WTC11 (cell line): Measurements from ENCODE around the gene PAPLN. TPM values are rescaled to one million over a fixed set of nuclear protein-coding genes. Genes with fewer than 3 reads are reported as not detected.

ENCODE experiments used
- ATAC-seq: fragments of 200-7000 bp; cut with Tn5 transposase; 2 replicates; pipeline ENCODE4 v1.10.0; 2021; ENCODE audit warnings: mild to moderate bottlenecking, moderate library complexity
- CTCF ChIA-PET: fragments of 300-600 bp; sonication (Branson Sonifier 250); formaldehyde crosslinking; loops from one replicate; lab custom pipeline; 2021; ENCODE audit warnings: antibody characterized with exemption; lab: Charles Lee
- POLR2A ChIA-PET: fragments of 350-600 bp; sonication (Branson Sonifier 250); formaldehyde crosslinking; loops from one replicate; lab custom pipeline; 2021; ENCODE audit warnings: antibody characterized with exemption; lab: Charles Lee
- DNase-seq: peaks from one replicate; pipeline ENCODE4 v3.0.0; 2021; ENCODE audit warnings: low spot score
- H3K27ac Mint-ChIP-seq: 2 replicates; pipeline ENCODE4 v1.8.0; 2021; ENCODE audit warnings: mixed read lengths
- H3K27me3 Mint-ChIP-seq: 2 replicates; pipeline ENCODE4 v1.8.0; 2021; ENCODE audit warnings: low read depth, mild to moderate bottlenecking, moderate library complexity, mixed read lengths
- H3K36me3 Mint-ChIP-seq: 2 replicates; pipeline ENCODE4 v1.8.0; 2021; ENCODE audit warnings: mixed read lengths
- H3K4me1 Mint-ChIP-seq: 2 replicates; pipeline ENCODE4 v1.8.0; 2022; ENCODE audit warnings: mixed read lengths
- H3K4me3 Mint-ChIP-seq: 2 replicates; pipeline ENCODE4 v1.8.0; 2021; ENCODE audit warnings: mild to moderate bottlenecking, moderate library complexity, mixed read lengths
- H3K9me3 Mint-ChIP-seq: 2 replicates; pipeline ENCODE4 v1.8.0; 2021; ENCODE audit warnings: mixed read lengths
- EMX1 ChIP-seq: fragments of 250-450 bp; sonication (Bioruptor Pico); IDR thresholded peaks from 2 replicates; pipeline ENCODE4 v1.8.0; 2021; ENCODE audit warnings: mild to moderate bottlenecking
- ESRRA ChIP-seq: sonication (generic); formaldehyde crosslinking; IDR thresholded peaks from 2 replicates; pipeline ENCODE4 v1.8.1; 2022; ENCODE audit warnings: mild to moderate bottlenecking, missing genetic modification reagents, borderline replicate concordance
- NFE2L1 ChIP-seq: sonication (generic); formaldehyde crosslinking; IDR thresholded peaks from 2 replicates; pipeline ENCODE4 v1.8.1; 2023; ENCODE audit warnings: missing genetic modification reagents
- PRRX2 ChIP-seq: fragments of 250-450 bp; sonication (Bioruptor Pico); IDR thresholded peaks from 2 replicates; pipeline ENCODE4 v1.8.0; 2021; ENCODE audit warnings: mild to moderate bottlenecking
- ZBTB21 ChIP-seq: sonication (generic); formaldehyde crosslinking; IDR thresholded peaks from 2 replicates; pipeline ENCODE4 v1.8.1; 2023; ENCODE audit warnings: mild to moderate bottlenecking, missing genetic modification reagents, borderline replicate concordance
- ZNF219 ChIP-seq: sonication (generic); formaldehyde crosslinking; IDR thresholded peaks from 2 replicates; pipeline ENCODE4 v1.8.0; 2023; ENCODE audit warnings: missing genetic modification reagents, mild to moderate bottlenecking, borderline replicate concordance
- ZNF281 ChIP-seq: sonication (generic); formaldehyde crosslinking; IDR thresholded peaks from 2 replicates; pipeline ENCODE4 v1.8.0; 2023; ENCODE audit warnings: mild to moderate bottlenecking, missing genetic modification reagents
- ZNF396 ChIP-seq: fragments of 250-450 bp; sonication (Bioruptor Pico); IDR thresholded peaks from 2 replicates; pipeline ENCODE4 v1.8.0; 2021; ENCODE audit warnings: mild to moderate bottlenecking, moderate library complexity, borderline replicate concordance
- ZNF532 ChIP-seq: fragments of 250-450 bp; sonication (Bioruptor Pico); IDR thresholded peaks from 2 replicates; pipeline ENCODE4 v1.9.0; 2021; ENCODE audit warnings: mild to moderate bottlenecking, borderline replicate concordance
- total RNA-seq: library from RNA; stranded (reverse); gene quantifications from 3 replicates; pipeline ENCODE4 v1.2.3, GENCODE V29; 2021
- TF ChIP-seq, protein P1 (sequence below): sonication (generic); formaldehyde crosslinking; IDR thresholded peaks from 2 replicates; pipeline ENCODE4 v1.8.0; 2023; ENCODE audit warnings: missing genetic modification reagents, mild to moderate bottlenecking, borderline replicate concordance
- TF ChIP-seq, protein P2 (sequence below): sonication (generic); formaldehyde crosslinking; IDR thresholded peaks from 2 replicates; pipeline ENCODE4 v1.8.1; 2023; ENCODE audit warnings: mild to moderate bottlenecking, missing genetic modification reagents
- TF ChIP-seq, protein P3 (sequence below): fragments of 200-600 bp; IDR thresholded peaks from 2 replicates; pipeline ENCODE4 v1.8.0; 2022; ENCODE audit warnings: antibody characterized with exemption

Gene PAPLN
- total RNA-seq, 1 experiment from 2014 or later, result 9.3 TPM

DNA sequence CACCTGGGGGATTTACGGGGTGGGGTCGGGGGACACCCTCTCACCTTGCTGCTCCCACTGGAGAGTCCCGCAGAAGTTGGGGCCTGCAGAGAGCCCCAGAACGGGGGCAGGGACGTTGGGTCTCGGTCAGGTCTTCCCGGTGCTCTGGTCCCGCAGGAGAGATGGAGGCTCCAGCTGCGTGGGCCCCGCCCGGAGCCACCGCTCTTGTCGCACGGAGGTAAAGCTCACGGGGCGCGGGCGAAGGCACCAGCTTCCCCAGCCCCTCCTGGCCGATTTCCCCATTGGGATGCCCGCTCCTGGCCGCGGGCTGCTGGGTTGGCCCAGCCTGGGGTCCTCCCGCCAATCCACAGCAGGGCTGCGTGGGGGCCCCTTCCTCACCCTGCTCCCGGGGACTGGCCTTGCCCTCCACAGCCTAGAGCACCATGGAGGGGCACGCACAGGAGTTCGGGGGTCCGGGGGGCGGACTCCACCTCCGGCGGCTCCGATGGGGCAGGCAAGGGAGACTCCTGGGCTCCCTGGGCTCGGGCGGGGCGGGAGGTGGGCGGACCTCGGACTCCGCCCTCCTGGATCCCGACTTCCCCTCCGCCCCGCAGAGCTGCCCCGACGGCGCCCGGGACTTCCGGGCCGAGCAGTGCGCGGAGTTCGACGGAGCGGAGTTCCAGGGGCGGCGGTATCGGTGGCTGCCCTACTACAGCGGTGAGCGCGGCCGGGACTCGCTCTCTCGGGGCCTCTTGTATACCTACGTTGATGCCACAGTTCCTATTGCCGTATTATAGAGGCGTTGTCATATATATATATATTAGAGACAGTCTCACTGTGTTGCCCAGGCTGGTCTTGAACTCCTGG, 8.4 kb downstream of the PAPLN start (continued):
- no peak for TF ChIP-seq ESRRA
- no peak for TF ChIP-seq EMX1
- TF ChIP-seq ZNF219 (CRISPR knock-in tag), result no peak
- TF ChIP-seq ZNF281, result no peak
- TF ChIP-seq ZBTB21 (CRISPR knock-in tag), result no peak

DNA sequence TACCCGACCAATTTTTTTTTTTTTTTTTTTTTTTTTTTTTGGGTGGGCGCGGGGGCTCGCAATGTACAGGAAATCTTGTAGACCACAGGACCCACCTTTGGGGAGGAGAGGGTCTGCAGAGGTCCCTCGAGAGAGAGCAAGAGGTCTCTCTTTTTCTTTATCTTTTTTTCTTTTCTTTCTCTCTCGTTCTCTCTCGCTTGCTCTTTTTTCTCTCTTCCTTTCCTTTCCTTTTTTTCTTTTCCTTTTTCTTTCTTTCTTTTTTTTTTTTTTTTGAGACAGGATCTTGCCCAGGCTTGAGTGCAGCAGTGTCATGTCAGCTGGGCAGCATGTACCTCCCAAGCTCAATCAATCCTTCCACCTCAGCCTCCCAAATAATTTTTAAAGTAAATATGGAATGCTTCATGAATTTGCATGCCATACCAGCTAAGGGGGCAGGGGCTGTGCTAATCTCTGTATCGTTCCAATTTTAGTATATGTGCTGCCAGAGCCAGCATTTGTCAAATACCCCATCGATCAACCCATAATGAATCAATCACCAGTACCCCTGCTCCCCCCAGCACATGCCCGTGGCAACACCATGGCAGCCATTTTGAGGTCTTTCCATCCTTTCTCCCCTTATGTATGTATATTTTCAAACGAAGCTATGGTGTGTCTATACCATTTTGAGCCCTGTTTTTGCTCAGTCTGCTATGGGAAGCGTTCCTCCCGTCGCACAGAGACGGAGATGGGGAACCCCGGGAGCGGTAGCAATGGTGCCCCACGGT, 9.3 kb downstream of the PAPLN start:
- Mint-ChIP-seq H3K4me3 (peak overlapping the region; percentile 65), H3K27ac (no peak overlapping the region; the same call in 1 of the 2 replicates), H3K9me3 (no peaks in the 10 kb centered on the region), H3K4me1 (peaks cover 9% of the 10 kb centered on the region), H3K27me3 (no peaks in the 10 kb centered on the region), H3K36me3 (no peaks in the 10 kb centered on the region; the same call in 1 of the 2 replicates)
- ChIA-PET POLR2A (no interaction called here), CTCF (interaction anchor here (0.6 to 2.8 kb wide), 3 partner anchors 14 to 1077 kb away, joined by 3 to 9 read pairs (median 4); no protein-coding TSS in a partner anchor)
- DNase-seq (no peak), ATAC-seq (no peak)
- TF ChIP-seq, protein P1, sequence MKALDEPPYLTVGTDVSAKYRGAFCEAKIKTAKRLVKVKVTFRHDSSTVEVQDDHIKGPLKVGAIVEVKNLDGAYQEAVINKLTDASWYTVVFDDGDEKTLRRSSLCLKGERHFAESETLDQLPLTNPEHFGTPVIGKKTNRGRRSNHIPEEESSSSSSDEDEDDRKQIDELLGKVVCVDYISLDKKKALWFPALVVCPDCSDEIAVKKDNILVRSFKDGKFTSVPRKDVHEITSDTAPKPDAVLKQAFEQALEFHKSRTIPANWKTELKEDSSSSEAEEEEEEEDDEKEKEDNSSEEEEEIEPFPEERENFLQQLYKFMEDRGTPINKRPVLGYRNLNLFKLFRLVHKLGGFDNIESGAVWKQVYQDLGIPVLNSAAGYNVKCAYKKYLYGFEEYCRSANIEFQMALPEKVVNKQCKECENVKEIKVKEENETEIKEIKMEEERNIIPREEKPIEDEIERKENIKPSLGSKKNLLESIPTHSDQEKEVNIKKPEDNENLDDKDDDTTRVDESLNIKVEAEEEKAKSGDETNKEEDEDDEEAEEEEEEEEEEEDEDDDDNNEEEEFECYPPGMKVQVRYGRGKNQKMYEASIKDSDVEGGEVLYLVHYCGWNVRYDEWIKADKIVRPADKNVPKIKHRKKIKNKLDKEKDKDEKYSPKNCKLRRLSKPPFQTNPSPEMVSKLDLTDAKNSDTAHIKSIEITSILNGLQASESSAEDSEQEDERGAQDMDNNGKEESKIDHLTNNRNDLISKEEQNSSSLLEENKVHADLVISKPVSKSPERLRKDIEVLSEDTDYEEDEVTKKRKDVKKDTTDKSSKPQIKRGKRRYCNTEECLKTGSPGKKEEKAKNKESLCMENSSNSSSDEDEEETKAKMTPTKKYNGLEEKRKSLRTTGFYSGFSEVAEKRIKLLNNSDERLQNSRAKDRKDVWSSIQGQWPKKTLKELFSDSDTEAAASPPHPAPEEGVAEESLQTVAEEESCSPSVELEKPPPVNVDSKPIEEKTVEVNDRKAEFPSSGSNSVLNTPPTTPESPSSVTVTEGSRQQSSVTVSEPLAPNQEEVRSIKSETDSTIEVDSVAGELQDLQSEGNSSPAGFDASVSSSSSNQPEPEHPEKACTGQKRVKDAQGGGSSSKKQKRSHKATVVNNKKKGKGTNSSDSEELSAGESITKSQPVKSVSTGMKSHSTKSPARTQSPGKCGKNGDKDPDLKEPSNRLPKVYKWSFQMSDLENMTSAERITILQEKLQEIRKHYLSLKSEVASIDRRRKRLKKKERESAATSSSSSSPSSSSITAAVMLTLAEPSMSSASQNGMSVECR (CRISPR knock-in tag), result no peak
- no peak for TF ChIP-seq ZNF396 (CRISPR knock-in tag)
- TF ChIP-seq, protein P2, sequence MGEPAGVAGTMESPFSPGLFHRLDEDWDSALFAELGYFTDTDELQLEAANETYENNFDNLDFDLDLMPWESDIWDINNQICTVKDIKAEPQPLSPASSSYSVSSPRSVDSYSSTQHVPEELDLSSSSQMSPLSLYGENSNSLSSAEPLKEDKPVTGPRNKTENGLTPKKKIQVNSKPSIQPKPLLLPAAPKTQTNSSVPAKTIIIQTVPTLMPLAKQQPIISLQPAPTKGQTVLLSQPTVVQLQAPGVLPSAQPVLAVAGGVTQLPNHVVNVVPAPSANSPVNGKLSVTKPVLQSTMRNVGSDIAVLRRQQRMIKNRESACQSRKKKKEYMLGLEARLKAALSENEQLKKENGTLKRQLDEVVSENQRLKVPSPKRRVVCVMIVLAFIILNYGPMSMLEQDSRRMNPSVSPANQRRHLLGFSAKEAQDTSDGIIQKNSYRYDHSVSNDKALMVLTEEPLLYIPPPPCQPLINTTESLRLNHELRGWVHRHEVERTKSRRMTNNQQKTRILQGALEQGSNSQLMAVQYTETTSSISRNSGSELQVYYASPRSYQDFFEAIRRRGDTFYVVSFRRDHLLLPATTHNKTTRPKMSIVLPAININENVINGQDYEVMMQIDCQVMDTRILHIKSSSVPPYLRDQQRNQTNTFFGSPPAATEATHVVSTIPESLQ (CRISPR knock-in tag), result no peak
- TF ChIP-seq PRRX2 (CRISPR knock-in tag), result no peak
- TF ChIP-seq ZNF532, result no peak
- no peak for TF ChIP-seq NFE2L1 (CRISPR knock-in tag)
- TF ChIP-seq, protein P3, sequence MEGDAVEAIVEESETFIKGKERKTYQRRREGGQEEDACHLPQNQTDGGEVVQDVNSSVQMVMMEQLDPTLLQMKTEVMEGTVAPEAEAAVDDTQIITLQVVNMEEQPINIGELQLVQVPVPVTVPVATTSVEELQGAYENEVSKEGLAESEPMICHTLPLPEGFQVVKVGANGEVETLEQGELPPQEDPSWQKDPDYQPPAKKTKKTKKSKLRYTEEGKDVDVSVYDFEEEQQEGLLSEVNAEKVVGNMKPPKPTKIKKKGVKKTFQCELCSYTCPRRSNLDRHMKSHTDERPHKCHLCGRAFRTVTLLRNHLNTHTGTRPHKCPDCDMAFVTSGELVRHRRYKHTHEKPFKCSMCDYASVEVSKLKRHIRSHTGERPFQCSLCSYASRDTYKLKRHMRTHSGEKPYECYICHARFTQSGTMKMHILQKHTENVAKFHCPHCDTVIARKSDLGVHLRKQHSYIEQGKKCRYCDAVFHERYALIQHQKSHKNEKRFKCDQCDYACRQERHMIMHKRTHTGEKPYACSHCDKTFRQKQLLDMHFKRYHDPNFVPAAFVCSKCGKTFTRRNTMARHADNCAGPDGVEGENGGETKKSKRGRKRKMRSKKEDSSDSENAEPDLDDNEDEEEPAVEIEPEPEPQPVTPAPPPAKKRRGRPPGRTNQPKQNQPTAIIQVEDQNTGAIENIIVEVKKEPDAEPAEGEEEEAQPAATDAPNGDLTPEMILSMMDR, result no peak
